ENCODE results near the gene CCDC134.

DNA sequence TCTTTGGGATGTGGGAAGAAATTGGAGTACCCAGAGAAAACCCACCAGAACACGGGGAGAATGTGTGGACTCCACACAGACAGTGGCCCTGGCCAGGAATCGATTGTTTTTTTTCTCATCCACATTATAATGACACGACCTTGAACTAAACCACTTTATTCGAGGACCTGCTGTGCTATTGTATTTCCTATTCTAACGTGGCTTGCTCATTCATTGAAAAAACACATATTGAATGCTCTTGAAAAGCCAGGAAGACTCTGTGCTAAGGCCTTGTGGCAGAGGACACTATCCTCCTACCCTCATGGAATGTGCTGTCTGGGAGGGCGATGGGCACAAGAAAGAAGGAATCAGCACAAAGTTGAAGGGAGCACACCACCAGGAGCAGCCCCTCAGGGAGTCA is 23.3 kb downstream of the CCDC134 start:
- TF ChIP-seq, protein P1, sequence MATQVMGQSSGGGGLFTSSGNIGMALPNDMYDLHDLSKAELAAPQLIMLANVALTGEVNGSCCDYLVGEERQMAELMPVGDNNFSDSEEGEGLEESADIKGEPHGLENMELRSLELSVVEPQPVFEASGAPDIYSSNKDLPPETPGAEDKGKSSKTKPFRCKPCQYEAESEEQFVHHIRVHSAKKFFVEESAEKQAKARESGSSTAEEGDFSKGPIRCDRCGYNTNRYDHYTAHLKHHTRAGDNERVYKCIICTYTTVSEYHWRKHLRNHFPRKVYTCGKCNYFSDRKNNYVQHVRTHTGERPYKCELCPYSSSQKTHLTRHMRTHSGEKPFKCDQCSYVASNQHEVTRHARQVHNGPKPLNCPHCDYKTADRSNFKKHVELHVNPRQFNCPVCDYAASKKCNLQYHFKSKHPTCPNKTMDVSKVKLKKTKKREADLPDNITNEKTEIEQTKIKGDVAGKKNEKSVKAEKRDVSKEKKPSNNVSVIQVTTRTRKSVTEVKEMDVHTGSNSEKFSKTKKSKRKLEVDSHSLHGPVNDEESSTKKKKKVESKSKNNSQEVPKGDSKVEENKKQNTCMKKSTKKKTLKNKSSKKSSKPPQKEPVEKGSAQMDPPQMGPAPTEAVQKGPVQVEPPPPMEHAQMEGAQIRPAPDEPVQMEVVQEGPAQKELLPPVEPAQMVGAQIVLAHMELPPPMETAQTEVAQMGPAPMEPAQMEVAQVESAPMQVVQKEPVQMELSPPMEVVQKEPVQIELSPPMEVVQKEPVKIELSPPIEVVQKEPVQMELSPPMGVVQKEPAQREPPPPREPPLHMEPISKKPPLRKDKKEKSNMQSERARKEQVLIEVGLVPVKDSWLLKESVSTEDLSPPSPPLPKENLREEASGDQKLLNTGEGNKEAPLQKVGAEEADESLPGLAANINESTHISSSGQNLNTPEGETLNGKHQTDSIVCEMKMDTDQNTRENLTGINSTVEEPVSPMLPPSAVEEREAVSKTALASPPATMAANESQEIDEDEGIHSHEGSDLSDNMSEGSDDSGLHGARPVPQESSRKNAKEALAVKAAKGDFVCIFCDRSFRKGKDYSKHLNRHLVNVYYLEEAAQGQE (IDR thresholded peaks at IDR 0.05; ENCODE audit: low read depth, low read length): no peak
- TF ChIP-seq, protein P2, sequence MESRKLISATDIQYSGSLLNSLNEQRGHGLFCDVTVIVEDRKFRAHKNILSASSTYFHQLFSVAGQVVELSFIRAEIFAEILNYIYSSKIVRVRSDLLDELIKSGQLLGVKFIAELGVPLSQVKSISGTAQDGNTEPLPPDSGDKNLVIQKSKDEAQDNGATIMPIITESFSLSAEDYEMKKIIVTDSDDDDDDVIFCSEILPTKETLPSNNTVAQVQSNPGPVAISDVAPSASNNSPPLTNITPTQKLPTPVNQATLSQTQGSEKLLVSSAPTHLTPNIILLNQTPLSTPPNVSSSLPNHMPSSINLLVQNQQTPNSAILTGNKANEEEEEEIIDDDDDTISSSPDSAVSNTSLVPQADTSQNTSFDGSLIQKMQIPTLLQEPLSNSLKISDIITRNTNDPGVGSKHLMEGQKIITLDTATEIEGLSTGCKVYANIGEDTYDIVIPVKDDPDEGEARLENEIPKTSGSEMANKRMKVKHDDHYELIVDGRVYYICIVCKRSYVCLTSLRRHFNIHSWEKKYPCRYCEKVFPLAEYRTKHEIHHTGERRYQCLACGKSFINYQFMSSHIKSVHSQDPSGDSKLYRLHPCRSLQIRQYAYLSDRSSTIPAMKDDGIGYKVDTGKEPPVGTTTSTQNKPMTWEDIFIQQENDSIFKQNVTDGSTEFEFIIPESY (IDR thresholded peaks at IDR 0.05; ENCODE audit: borderline replicate concordance, low read depth): no peak
- no peak for TF ChIP-seq RAD21 (IDR thresholded peaks at IDR 0.05; ENCODE audit: low read length)
- TF ChIP-seq, protein P3, sequence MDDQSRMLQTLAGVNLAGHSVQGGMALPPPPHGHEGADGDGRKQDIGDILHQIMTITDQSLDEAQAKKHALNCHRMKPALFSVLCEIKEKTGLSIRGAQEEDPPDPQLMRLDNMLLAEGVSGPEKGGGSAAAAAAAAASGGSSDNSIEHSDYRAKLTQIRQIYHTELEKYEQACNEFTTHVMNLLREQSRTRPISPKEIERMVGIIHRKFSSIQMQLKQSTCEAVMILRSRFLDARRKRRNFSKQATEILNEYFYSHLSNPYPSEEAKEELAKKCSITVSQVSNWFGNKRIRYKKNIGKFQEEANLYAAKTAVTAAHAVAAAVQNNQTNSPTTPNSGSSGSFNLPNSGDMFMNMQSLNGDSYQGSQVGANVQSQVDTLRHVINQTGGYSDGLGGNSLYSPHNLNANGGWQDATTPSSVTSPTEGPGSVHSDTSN (IDR thresholded peaks at IDR 0.05): no peak
